NK-92 treated with Interleukin-12 subunit alpha and Interleukin-12 subunit beta, amount 100 ng/mL, for 24 hours (cell line): ENCODE measurements around the gene SLC25A25.

ENCODE experiments used
- DNase-seq: peaks from one replicate; lab custom pipeline; 2025; lab: John Stamatoyannopoulos, UW

Gene SLC25A25

DNA sequence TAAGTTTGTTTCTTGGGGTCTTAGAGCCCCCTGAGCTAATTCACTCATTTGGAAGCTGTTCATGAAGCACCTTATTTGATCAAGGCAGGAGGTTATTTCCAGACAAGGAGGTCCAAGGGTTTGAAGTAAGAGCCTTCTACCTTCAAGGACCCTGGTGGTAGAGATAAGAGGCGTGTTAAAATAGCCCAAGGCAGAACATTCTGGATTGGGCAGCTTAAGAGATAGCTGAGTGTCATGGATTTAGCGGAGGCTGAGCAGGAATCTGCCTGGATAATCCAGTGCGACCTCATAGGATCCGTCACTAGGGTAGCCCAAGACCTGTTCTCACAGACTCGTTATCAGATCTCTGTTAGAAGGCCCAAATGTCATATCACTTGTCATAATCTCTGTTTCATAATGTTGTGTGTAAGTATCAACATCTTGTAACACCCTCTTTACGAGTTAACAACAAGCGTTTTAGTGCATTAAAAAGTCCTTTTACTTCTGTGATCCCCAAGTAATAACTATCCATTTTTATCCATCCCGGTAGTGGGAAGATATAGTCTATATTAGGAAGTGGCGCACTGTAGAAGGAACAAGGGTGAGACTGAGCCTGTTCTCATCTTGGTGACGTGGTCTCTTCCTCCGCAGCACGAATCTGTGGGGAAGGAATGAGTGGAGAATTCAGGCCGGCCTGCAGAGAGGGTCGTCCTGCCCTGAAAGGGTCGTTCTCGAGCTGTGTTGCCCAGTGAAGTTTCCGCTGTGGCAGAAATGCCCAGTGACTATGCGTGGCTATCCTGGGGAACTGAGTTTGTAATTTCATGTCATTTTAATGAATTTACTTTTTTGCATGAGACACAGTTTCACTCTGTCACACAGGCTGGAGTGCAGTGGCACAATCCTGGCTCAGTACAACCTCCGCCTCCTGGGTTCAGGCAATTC lies 28.8 kb downstream of the SLC25A25 start:
- DNase-seq: no peak

DNA sequence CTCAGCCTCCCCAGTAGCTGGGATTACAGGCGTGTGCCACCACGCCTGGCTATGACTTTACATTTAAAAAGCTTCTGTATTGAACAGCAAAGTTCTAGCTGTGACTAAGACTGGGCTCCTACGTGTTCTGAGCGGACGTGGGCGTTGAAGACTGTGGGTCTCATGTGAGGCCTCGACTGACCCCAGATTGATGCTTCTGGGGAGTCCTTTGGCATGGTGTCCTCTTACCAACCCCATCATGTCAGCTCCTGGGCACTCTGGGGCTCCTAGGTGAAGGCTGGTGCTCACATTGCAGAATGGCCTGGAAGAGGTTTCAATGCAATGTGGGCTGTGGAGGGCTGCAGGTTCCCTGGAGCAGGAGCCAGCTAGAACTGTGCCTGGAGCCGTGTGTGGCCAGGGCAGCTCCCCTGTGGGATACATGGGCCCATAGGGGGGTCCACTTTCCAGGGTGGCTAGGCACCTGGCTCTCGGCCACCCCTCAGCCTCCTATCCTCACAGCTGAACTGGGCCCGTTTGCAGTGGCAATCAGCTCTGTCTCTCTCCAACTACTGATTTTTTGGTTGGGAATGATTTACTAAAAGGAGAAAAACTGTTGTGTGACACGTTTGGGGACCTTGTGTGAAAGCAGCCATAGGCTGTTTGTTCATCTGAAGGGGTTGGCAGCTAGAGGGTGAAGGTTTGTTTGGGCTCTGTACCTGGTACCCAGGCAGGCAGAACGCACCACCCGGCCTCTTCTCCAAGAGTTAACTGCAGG lies 29.7 kb downstream of the SLC25A25 start:
- DNase-seq: no peak

DNA sequence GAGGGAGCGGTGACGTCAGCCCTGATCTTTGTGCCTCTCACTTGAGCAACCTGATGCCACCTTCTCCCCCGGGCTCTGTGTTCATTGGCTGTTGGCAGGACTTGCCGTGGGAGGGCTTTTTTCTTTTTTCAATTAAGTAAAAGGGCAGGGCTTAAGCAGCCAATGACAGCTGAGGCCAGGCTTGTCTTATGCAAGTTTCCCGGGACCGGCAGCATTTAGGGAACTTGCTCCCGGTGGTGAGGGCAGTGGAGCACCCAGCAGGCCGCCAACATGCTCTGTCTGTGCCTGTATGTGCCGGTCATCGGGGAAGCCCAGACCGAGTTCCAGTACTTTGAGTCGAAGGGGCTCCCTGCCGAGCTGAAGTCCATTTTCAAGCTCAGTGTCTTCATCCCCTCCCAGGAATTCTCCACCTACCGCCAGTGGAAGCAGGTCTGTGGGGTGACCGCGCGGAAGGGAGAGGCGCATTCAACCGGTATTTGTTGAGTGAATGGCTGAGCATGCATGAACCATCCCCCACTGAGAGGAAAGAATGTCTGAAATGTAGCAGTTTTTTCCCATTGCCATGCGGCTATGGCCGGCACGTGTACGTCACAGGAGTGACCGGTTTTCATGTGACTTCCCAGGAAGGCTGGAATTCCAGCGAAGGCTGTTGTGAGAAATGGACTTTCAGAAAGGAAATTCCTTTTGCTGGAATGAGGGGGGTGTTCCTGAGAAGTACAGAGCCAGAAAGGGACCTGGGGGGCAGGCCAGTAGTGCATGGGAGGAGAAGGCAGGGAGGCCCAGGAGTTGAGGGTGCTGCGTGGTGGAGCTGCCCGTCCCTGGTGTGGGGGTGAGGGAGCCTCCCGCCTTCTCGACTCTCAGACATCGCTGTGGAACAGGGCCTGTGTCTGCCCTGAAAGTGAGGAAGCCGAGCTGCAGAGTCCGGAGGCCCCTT lies 30.5 kb downstream of the SLC25A25 start:
- DNase-seq: no peak

DNA sequence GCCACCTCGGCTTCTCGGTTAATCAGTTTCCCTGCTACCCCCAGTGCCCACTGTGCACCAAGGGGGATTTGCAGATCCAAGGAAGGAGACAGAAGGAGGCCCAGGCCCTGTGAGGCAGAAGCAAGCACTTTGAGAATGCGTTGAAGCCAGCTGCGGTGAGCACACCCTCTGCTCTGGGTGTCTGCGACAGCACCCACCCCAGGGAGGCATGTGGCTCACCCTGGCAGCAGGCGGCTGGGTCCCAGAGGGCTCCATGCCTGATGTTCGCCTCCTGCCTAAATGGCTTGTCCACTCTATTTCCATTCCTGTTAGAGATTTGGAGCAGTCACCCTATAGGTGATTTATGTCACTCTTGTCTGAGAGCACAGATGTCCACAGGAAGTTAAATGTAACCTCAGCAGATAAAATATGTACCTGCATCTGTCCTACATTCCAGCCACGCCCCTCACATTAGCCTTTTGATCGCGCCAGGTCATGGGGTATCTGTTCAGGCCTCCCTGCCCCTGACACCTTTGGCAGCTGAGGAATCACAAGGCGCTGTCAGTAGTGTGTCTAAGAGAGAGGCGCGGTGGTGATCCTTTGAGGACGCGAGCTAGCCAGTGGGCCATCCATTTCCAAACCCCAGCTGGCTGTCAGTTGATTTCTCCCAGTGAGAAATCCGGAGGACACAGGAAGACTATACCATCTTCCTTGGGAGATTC lies 31.3 kb downstream of the SLC25A25 start:
- no peak for DNase-seq

DNA sequence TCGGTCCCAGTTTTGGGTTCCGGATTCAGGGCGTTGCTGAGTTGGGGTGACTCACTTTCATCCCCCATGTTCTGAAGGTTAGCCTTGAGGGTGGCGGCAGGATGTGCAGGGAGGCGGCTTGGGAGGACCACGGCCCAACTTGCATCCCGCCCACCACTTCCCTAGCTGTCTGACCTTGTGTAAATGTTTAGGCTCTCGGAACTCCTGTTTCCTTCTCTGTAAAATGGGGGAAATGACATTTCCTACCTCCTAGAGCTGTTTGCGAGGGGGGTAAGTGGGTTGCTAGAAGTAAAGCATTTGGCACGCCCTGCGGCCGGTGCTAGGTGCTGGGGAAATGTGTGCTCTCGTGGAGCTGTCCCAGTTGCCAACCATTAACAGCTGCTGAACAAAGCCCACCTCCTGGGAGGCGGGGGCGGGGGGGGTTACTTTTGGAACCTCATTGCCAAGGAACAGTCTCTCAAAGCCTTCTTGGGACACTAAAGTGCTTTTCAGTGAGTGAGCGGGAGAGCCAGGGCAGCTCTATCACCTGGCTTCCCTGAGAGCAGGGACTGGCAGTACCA lies 32.0 kb downstream of the SLC25A25 start:
- DNase-seq: no peak

DNA sequence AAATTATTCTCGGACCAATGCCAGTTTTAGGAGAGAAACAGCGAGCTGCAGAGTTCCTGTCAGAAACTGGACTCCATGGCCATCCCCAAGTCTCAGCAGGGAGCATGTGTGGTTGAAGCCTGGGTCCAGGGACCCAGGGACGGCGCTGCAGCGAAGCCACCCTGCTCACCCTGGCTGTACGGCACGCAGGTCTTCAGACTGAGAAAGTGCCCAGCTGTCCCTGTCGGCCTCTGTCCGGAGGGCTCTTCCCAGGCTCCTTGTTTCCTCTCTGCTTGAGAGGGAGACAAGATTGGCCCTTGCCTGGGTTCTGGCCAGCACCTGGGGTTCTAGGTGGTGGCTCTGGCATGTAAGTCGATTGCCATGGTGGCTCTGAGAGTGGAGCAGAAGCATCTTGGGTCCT lies 32.5 kb downstream of the SLC25A25 start:
- no peak for DNase-seq

DNA sequence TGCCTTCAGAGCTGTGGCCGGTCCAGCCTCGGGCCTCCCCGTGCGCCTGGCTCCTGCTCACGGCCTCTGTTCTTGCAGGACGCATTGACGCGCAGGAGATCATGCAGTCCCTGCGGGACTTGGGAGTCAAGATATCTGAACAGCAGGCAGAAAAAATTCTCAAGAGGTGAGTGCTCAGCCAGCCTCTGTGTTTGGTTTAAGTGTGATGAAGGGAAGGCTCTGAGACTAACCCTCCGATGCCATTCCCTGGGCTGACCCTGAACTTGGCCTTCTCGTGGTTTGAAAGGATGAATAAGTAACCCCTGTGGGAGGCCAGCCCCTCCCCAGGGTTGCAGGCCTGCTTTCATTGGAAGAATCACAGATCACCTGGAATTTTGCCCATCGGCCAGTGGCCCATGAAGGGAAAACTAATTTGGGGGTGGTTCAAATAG lies 33.2 kb downstream of the SLC25A25 start:
- no peak for DNase-seq

DNA sequence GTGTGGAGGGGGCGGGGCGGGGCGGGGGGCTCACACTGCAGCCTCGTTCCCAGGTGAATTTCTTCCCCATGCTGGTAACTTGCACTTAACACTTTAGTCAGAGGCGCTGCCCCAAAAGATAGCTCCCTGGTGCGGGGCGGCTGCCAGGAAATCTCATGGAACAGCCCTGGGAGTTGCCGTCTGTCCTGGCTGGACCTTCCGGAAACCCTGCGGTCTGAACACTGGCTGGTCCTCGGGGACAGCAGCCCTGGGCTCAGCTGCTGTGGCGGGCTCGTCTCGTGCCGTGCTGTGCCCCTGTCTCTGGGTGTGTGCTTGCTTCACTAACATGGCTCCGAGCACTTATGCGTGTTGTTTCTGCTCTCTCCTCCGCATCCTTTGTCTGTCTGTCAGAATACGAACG lies 33.7 kb downstream of the SLC25A25 start:
- DNase-seq: no peak

DNA sequence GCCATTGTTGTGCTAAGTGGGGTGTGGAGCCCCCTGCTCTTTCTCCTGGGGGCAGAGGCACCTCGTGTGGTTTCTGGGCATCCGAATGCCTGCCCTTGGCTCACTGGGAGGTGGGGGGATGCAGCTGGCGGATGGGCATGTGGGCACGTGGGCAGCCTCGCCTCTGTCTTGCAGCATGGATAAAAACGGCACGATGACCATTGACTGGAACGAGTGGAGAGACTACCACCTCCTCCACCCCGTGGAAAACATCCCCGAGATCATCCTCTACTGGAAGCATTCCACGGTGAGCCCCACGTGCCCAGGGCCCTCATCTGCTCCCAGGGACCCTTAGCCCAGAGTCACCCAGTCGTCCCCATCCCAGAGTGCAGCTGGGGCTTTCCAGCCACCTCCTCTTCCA lies 34.2 kb downstream of the SLC25A25 start:
- no peak for DNase-seq

DNA sequence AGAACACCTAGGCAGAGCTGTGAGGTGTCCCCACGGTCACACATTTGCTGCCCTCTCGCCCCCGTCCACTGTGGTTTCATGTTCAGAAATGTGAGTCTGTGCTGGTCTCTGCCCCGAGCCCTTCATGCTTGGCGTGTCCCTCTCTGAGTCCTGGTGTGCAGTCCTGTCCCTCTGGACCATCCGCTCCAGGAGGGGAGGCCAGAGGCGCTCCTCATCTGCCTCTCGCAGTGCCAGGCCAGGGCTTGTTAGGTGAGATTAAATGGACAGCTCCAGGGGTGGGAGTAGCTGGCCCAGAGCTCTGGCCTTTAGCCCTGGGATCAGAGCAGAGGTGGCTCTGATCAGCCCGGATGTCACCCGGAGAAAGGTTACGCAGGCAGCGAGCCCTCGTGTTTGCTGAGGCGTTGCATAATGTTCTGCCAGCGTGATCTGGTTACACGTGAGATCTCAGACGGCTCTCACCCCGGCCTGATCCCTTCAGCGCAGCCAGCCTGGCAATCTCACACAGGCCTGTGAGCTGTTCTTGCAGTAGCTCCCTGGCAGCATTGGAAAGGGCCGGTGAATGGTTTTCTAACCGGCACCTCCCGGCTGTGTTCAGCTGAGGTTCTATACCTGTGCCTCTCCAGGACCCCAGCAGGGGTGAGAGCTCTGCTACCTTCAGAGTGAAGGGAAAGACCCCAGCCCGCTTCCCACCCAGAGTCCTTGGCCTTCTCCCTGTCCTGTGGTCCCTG lies 35.0 kb downstream of the SLC25A25 start:
- DNase-seq: no peak

DNA sequence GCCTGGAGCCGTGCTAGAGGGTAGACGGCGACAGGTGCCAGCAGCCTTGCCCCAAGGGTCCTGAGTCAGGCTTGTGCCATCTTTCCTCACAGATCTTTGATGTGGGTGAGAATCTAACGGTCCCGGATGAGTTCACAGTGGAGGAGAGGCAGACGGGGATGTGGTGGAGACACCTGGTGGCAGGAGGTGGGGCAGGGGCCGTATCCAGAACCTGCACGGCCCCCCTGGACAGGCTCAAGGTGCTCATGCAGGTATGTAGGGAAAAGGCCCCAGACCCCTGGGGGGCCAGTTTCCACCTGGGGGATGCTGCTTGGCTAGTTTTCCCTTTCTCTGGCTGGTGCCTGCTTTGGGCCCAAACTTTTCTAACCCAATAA lies 35.5 kb downstream of the SLC25A25 start:
- no peak for DNase-seq

DNA sequence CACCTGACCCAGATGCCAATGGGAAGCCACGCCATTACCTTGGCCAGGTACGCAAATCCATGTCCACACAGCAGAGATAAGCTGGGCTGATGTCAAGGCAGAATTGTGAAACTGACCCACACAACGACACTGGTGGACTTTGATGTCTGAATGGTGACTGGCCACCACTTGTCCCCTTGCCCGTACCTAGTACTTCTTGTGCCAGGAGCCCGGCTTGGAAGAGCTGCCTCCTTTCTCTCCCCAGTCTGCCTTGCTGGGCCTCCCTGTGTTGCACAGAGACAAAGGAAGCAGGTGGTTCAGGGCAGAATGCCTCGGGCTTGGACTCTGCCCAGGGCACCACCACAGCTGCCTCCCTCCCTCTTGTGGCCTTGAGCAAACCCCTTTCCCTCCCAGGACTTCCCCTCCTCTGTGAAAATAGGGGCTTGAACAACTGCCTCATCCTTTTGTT lies 36.2 kb downstream of the SLC25A25 start:
- no peak for DNase-seq

DNA sequence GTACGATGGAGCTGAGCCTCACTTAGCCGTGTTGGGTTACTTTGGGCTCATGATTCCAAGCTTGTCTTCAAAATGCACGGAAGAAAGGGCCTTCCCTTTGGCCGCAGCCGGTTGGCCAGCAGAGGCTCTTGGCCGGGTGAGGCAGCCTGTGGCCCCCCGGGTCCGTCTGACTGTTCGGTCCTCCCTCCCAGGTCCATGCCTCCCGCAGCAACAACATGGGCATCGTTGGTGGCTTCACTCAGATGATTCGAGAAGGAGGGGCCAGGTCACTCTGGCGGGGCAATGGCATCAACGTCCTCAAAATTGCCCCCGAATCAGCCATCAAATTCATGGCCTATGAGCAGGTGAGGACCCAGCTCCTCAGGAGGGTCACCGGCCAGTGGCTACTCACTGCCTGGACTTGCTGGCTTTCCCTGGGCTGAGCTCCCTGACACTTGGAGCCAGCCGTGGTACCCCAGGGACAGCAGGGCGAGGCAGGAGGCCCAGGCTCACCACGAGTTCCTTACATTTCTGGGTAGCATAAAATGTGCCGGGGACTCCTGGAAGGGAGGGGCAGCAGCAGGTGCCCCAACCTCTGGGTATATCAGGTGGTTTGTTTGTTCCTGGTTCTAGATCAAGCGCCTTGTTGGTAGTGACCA lies 37.6 kb downstream of the SLC25A25 start:
- DNase-seq: no peak

DNA sequence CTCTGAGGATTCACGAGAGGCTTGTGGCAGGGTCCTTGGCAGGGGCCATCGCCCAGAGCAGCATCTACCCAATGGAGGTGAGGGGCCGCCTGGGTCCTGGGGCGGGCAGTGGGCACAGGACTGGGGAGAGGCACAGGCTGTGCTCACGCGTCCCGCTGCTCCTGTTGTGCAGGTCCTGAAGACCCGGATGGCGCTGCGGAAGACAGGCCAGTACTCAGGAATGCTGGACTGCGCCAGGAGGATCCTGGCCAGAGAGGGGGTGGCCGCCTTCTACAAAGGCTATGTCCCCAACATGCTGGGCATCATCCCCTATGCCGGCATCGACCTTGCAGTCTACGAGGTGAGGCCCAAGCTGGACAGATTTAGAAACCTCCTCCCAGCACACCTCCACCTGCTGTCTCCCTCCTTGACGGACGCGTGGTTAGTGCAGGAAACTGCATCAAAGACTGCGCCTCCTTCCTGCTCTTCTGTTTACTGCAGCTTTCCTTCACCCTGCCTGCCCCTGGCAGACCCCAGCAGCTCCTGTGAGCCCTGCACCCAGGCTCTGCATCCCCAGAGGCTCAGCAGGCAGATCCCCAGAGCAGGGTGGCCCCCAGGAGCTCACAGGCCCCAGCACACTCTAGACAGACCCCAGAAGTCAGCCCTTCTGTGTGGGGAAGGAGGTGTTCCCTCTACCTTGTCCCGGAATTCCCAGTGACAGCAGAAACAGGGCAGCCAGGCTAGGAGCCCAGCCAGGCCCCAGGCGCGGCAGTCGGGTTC lies 38.3 kb downstream of the SLC25A25 start:
- DNase-seq: no peak

DNA sequence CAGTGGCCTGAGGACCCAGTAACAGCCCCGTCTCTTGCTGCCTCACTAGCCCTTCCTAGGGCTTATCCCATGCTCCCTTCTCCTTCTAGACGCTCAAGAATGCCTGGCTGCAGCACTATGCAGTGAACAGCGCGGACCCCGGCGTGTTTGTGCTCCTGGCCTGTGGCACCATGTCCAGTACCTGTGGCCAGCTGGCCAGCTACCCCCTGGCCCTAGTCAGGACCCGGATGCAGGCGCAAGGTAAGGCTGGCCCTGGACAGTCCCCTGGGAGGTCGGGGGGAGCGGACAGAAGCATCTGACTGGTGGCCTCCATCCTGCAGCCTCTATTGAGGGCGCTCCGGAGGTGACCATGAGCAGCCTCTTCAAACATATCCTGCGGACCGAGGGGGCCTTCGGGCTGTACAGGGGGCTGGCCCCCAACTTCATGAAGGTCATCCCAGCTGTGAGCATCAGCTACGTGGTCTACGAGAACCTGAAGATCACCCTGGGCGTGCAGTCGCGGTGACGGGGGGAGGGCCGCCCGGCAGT lies 39.0 kb downstream of the SLC25A25 start:
- DNase-seq: no peak

DNA sequence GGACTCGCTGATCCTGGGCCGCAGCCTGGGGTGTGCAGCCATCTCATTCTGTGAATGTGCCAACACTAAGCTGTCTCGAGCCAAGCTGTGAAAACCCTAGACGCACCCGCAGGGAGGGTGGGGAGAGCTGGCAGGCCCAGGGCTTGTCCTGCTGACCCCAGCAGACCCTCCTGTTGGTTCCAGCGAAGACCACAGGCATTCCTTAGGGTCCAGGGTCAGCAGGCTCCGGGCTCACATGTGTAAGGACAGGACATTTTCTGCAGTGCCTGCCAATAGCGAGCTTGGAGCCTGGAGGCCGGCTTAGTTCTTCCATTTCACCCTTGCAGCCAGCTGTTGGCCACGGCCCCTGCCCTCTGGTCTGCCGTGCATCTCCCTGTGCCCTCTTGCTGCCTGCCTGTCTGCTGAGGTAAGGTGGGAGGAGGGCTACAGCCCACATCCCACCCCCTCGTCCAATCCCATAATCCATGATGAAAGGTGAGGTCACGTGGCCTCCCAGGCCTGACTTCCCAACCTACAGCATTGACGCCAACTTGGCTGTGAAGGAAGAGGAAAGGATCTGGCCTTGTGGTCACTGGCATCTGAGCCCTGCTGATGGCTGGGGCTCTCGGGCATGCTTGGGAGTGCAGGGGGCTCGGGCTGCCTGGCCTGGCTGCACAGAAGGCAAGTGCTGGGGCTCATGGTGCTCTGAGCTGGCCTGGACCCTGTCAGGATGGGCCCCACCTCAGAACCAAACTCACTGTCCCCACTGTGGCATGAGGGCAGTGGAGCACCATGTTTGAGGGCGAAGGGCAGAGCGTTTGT lies 39.6 kb downstream of the SLC25A25 start:
- no peak for DNase-seq

DNA sequence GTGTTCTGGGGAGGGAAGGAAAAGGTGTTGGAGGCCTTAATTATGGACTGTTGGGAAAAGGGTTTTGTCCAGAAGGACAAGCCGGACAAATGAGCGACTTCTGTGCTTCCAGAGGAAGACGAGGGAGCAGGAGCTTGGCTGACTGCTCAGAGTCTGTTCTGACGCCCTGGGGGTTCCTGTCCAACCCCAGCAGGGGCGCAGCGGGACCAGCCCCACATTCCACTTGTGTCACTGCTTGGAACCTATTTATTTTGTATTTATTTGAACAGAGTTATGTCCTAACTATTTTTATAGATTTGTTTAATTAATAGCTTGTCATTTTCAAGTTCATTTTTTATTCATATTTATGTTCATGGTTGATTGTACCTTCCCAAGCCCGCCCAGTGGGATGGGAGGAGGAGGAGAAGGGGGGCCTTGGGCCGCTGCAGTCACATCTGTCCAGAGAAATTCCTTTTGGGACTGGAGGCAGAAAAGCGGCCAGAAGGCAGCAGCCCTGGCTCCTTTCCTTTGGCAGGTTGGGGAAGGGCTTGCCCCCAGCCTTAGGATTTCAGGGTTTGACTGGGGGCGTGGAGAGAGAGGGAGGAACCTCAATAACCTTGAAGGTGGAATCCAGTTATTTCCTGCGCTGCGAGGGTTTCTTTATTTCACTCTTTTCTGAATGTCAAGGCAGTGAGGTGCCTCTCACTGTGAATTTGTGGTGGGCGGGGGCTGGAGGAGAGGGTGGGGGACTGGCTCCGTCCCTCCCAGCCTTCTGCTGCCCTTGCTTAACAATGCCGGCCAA lies 40.4 kb downstream of the SLC25A25 start:
- DNase-seq: no peak
